ENCODE results near the gene PTEN.
"Not testable (repeated sequence)": the region's sequence is repeated elsewhere in the genome, so short reads cannot be mapped to it uniquely, and the experiment has no call there.

Gene PTEN

DNA sequence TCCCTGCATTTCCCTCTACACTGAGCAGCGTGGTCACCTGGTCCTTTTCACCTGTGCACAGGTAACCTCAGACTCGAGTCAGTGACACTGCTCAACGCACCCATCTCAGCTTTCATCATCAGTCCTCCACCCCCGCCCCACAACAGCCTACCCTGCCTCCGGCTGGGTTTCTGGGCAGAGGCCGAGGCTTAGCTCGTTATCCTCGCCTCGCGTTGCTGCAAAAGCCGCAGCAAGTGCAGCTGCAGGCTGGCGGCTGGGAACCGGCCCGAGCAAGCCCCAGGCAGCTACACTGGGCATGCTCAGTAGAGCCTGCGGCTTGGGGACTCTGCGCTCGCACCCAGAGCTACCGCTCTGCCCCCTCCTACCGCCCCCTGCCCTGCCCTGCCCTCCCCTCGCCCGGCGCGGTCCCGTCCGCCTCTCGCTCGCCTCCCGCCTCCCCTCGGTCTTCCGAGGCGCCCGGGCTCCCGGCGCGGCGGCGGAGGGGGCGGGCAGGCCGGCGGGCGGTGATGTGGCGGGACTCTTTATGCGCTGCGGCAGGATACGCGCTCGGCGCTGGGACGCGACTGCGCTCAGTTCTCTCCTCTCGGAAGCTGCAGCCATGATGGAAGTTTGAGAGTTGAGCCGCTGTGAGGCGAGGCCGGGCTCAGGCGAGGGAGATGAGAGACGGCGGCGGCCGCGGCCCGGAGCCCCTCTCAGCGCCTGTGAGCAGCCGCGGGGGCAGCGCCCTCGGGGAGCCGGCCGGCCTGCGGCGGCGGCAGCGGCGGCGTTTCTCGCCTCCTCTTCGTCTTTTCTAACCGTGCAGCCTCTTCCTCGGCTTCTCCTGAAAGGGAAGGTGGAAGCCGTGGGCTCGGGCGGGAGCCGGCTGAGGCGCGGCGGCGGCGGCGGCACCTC lies at the start of gene PTEN, which contains the start of gene KLLN:
PTEN (plus strand) TSS at position 573 of the 891 bp plus-strand sequence. CDS start 845 bp downstream, outside the sequence.
KLLN (minus strand) TSS at position 481 of the 891 bp plus-strand sequence. CDS start 1,046 bp downstream, outside the sequence.
- peak; percentile 74 for DNase-seq

DNA sequence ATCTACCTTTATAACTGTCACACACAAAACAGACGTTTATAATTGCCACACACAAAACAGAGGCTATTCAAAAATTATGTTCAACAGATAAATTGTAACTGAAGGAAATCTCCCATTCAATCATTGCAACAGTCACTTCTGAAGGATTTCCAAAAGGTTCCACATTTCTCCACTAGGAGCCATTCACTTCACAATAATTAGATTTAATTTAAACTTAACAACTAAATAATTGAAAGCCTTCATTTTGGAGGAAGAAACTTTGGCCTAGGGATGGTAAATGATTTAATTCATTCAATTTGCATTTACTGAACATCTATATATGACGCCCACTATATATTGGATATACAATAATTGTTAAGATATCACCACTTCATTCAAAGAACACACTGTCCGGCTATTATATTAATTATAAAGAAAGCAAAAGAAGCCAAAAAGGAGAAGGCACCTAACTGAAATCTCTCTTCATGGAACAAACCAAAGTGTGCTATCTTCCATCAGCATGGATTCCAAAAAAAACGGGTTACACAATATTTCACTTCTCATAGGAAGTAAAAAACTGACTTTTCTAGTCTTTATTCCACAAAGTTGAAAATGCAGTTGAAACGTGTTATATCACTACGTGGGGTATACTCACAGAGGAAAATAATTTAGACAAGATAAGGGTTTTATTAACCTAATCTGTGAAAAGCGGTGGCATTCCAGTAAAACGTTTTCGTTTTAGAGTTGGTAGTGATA lies 47.1 kb upstream of the PTEN start:
- no peak for DNase-seq

DNA sequence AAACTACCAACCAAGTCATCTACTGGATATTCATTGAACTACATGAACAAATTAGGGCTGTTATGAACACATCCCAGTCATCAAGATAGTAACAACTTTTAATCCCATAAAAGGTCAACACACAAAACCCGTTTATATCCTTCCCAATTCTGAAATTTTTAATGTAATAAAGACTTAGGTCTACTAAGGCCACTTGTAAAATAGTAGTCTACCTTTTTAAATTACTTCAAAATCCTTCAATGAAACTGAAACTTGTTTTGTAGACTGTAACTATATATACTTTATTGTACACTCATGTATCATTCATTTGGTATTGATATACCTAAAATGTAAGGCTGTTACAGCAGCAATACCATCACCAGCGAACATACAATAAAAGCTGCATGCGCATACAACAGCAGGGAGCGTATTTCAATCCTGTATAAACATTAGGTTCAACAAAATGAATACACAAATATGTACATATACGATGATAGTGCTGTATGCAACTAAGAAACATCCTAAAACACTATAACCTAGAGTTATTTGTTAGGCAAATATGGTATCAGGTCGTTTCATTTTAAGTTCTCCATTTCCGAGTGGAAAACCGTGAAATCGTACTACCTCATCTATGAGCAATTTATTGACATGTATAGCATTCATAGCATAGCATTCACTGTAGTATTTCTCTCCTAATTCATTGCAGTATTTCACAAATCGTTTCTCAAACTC lies 46.4 kb upstream of the PTEN start:
- DNase-seq: no peak

DNA sequence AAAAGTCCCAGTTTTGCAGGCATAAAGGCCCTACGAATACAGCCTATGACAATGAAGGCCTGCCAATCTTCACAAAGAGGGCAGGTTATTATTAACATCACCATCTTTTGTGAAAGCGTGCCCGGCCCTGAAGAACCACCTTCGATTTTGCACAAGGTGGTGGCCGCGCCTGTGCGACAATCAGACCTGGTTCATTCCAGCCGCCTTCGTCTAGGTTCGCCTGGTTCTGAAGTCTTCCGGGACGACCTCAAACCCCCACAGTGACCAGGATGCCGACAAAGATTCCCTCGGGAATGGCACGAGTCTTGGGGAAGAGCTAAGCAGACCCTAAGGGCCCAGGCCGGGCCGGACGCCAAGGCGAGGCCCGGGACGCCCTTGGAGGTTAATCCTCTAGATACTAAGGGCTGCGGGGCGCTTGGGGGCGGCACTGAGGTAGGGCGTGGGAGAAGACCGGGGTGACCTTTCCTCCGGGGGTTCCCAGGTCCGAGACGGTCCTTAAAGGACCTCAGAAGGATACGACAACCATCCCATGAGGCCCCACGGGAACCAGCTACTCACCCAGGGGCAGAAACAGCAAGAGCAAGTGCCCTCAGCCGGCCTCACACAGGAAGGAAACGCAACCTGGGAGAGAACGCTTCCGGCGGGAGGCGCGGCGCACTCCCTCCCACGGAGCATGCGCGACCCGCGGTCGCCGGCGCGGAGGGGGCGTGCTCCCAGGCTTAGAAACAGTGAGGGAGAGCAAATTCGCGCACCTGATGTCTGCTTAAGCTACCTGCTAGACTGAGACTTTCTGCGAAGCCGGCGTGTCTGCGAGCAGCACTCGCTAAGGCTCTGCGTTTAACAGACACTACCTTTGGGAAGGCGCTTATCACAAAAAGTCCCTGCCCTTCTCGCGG lies 45.6 kb upstream of the PTEN start, which contains the start of gene ATAD1:
ATAD1 (minus strand) TSS at position 618 of the 896 bp plus-strand sequence. CDS start 3,627 bp downstream, outside the sequence.
- peak; percentile 60 for DNase-seq

DNA sequence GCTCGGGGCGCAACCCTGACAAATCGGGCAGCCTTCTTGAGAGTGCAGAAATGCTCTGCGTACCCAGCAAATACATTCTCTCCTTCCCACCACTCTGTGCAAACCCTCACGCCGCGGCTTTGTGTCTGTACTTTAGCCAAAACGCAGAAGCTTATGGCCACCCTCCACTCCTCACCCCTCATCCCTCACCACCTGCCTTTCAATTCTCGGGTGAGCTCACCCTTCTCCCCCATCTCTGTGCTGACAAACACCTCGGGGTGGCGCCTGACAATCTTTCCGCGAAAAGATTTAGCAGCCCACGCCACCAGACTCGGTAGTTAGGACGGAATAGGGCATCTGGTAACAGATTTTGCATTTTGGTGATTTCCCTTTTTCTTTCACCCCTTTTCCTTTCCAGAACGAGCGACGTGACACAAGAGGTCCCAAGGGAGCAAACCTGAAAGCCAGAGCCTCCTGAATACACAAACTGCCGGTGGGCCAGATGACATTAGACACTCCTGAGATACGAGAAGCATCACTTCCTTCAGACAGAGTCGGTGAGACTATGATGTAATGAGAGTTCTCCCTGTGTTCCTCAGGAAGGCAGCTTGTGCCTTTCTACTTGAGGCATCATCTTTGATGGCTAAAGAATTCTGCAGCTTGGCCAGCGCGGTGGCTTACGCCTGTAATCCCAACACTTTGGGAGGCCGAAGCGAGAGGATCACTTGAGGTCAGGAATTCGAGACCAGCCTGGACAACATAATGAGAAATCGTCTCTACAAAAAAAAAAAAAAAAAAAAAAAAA lies 44.7 kb upstream of the PTEN start:
- DNase-seq: peak; percentile 30

DNA sequence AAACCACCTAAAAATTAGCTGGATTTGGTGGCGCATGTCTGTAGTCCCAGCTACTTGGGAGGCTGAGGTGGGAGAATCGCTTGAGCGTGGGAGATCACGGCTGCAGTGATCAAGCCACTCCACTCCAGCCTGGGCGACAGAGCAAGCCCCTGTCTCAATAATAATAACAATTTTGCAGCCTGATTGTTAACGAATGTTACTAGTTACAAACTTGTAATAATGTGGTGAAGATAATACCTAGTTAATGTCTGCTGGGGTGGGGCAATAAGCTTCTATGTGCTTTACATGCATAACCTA lies 44.2 kb upstream of the PTEN start:
- no peak for DNase-seq

DNA sequence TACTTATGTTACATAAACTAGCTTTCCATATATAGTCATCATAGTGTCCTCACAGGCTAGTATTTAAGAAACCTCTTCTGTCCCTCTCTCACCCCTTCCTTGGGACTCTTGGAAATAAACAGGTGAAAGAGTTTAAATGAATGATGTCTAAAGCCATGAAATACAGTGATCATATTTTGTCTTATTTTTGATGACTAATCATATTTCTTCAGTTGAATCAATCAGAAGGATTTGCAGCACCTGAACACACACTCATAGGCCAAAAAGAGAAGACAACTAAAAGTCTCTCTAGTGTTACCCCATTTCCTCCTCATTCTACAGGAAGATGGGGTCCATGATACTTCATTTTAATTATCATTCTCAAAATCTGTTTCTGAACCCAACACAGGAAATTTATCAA lies 36.8 kb upstream of the PTEN start:
- DNase-seq: no peak

DNA sequence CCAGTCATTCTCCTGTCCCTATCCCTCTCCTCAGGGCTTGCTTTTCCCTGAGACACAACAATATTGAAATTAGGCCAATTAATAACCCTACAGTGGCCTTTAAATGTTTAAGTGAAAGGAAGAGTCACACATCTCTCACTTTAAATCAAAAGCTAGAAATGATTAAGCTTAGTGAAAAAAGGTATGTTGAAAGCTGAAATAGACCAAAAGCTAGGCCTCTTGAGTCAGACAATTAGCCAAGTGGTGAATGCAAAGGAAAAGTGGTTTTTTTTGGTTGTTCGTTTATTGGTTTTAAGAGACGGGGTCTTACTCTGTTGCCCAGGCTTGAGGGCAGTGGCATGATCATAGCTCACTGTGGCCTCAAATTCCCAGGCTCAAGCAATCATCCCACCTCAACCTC lies 35.7 kb upstream of the PTEN start:
- DNase-seq: no peak

DNA sequence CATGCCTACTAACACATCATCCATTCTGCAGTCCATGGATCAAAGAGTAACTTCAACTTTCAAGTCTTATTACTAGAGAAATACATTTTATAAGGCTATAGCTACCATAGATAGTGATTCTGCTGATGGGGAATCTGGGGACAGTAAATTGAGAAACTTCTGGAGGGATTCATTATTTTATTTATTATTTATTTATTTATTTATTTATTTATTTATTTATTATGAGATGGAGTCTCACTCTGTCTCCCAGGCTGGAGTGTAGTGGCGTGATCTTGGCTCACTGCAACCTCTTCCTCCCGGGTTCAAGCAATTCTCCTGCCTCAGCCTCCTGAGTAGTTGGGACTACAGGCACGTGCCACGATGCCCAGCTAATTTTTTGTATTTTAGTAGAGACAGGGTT lies 34.4 kb upstream of the PTEN start:
- DNase-seq: not testable (repeated sequence)

DNA sequence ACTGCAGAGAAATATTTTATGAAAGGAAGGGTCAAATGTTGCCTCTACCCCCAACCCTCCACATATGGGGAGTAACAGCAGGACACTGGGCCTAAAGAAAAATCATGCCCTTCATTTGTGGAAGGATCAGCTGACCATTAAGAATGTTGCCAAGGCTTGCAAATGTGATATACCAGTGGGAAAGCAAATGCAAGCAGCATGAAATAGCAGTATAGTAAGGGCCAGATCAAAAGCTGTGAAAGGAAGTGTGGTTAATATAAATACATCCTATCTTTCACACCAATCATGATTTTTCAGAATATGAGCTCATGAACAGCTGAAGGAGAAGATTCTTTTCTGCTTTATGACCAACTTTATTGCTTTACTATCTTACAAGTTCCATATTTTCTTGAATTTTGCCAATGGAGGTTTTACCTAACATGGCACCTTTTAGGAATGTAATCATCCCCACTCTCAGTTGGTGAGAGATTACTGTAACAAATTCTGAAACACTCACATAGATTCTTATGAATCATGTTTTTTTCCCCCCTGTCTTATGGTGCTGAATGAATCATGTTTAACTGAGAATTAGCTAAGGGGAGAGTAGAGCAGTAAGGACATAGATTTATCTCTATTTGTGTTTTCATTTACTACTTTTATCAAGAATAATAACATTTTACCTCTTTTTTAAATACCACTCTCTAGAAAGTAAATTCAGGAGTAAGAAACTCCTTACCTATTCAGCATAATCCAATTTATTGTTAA lies 33.3 kb upstream of the PTEN start:
- no peak for DNase-seq

DNA sequence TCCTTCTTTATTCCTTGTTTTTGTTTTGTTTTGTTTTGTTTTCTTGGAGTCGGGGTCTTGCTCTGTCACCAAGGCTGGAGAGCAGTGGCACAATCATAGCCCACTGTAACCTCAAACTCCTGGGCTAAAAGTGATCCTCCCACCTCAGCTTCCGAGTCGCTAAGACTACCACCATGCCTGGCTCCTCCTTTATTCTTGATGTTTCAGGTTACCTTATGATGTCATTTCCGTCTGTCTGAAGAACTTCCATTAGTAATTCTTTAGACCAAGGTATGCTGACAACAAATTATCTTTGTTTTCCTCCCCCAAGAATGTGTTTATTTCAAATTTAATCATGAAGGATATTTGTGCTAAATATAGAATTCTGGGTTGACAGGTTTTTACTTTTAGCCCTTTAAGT lies 27.3 kb upstream of the PTEN start:
- DNase-seq: no peak

DNA sequence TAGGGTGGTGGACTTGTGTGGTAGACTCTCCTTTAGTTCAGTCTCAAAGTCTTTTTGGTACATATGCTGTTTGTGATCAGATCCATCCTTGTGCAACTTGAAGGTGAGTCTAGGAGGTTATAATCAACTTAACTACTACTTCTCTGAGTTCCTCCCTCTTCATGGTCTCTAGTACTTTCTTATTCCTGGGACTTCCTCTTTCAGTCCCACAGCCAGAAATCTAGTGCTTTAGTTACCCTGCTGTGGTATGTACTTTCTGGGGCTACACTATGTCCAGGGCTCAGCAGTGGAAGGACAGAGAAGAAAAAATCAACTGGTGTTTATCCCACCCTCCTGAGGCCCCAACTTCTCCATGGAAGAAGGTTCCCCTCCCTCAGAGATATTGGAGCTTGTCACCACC lies 26.0 kb upstream of the PTEN start:
- no peak for DNase-seq

DNA sequence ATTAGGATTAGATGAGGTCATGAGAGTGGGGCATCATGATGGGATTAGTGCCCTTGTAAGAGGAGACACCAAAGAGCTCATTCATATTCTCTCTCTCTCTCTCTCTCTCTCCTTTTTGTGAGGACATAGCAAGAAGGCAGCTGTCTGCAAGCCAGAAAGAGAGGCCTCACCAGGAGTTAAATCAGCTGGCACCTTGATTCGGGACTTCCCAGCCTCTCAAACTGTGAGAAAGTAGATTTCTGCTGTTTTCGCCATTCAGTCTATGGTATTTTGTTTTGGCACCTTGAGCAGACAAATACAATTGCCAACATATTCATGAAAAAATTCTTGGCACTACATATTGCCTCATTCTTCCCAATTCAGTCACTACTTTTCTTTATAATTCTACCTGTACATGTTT lies 24.8 kb upstream of the PTEN start:
- DNase-seq: no peak

DNA sequence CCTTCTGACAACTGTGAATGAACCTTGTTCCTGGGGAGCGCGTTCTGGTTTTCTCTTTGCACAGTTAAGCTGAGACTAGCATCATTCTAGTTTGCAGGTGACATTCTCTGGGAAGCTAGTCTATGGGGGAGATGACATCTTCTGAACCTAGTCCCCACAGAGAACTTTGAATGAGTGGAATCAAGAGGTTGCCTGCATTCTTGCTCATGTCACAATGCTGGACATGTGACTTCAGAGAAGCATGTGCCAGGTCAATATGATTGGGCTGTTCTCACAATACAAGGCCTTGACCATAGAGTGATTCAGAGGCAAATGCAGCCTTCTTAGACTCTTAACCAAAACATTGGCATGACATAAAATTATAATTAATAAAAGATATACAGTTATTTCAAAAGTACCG lies 22.2 kb upstream of the PTEN start:
- DNase-seq: no peak

DNA sequence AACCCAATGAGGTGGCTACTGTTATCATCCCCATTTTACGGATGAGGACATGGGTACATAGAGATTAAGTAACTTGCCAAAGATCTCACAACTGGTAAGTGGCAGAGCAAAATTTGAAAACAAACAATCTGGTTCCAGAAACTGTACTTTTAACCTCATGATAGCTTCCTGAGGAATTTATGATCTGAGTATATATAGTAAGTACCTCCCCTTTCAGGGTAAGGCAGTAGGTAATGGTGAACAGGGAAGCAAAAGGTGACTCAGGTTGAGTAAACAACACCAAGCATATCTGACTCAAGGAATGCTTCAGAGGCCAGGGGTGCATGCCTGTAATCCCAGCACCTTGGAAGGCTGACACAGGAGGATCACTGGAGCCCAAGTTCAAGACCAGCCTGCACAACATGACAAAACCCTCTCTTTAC lies 21.2 kb upstream of the PTEN start:
- no peak for DNase-seq

DNA sequence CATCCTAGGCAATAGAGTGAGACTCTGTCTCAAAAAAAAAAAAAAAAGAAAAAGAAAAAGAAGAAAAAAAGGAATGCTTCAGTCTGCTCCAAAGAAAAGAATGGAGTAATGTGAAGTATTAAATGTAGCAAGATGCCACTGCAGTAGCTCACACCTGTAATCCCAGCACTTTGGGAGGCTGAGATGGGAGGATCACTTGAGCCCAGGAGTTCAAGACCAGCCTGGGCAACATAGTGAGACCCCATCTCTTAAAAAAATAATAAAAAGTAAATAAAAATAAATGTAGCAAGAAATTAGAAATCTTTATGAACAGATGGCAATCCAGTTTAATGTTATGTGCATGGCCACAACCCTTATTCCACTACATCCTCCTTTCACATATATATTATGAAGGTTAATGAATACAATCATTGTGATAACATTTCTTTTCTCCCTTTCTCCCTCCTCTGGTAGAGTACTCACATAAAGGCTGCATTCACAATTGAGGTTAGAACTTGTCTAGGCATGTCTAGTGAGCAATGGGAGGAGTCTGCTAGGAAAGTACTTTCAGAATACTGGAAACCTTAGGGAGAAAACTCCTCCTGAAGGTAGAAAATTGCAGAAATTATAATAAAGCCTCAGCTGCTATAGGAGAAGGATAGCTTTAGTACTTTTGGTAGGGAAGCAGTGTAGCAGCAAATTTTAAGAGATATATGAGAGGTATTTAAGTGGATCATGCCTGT lies 20.5 kb upstream of the PTEN start:
- DNase-seq: peak; percentile 5

DNA sequence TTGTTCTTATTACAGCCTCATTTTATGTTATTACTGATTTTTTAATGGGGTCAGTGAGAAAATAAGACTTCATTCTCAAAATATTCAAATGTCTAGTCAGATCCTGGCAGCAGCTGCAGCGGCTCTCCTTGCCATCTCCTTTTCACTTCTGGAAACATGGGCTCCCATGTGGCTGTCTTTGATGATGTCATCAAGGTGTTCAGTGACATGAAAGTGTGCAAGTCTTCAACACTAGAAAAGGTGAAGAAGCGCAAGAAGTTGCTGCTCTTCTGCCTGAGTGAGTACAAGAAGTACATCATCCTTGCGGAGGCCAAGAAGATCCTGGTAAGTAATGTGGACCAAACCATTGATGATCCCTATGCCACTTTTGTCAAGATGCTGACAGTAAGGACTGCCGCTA lies 19.7 kb upstream of the PTEN start:
- no peak for DNase-seq

DNA sequence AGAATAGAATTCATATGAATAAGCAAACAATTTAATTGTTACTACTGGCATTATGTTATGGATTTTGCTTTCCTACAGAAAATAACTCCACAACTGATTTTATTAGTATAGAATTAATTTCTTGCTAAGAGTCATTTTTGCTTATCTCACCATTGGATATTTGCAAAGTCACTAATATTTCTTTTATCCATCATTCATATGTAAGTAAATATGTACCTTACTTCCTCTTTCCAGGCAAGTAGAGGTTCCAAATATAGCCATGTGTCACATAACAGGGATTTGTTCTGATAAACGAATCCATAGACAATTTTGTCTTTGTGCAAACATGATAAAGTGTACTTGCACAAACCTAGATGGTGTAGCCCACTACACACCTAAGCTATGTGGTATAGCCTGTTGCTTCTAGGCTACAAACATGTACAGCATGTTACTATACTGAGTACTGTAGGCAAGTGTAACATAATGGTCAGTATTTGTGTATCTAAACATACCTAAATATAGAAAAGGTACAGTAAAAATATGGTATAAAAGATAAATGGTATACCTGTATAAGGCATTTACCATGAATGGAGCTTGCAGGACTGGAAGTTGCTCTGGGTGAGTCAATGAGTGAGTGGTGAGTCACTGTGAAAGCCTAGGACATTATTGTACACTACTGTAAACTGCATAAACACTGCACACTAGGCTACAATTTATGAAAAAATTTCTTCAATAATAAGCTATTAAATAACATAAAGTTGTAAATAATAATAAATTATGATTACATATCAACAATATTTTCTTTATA lies 18.4 kb upstream of the PTEN start:
- DNase-seq: no peak

DNA sequence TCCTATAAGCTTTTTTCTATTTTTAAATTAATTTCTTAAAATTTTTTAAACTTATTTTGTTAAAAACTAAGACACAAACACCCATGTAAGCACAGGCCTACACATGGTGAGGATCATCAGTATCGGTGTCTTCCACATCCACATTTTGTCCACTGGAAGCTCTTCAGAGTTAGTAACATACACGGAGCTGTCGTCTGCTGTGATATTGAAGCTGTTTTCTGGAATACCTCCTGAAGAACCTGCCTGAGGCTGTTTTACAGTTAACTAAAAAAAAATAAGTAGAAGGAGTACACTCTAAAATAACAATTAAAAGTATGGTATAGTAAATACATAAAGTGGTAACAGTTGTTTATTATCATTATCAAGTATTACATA lies 17.8 kb upstream of the PTEN start:
- no peak for DNase-seq
